Tibial nerve (tissue), 4 donors: Measurements from ENCODE around the gene NKAIN4.

ENCODE experiments used
- EP300 ChIP-seq, 2 donors: sonication (generic); formaldehyde crosslinking; IDR thresholded peaks; one replicate each; pipeline ENCODE4 v1.6.1; 2017; ENCODE audit warnings: antibody characterized with exemption in 2 of 2, mild to moderate bottlenecking in 1 of 2
- POLR2A ChIP-seq, 2 donors: fragments of 450-650 bp; IDR thresholded peaks; one replicate each; pipeline ENCODE4 v1.6.1; 2017; ENCODE audit warnings: antibody characterized with exemption in 2 of 2, mild to moderate bottlenecking in 2 of 2, moderate library complexity in 2 of 2
- TF ChIP-seq, protein P1 (sequence below), 5 experiments: fragments of 200-600 bp in 3 of 5; fragments of 450-650 bp in 2 of 5; sonication (generic) in 3 of 5; IDR thresholded peaks; one replicate each; pipeline ENCODE4 v1.5.1; 2016 to 2019; ENCODE audit warnings: antibody characterized with exemption in 5 of 5, mild to moderate bottlenecking in 3 of 5, moderate library complexity in 2 of 5

DNA sequence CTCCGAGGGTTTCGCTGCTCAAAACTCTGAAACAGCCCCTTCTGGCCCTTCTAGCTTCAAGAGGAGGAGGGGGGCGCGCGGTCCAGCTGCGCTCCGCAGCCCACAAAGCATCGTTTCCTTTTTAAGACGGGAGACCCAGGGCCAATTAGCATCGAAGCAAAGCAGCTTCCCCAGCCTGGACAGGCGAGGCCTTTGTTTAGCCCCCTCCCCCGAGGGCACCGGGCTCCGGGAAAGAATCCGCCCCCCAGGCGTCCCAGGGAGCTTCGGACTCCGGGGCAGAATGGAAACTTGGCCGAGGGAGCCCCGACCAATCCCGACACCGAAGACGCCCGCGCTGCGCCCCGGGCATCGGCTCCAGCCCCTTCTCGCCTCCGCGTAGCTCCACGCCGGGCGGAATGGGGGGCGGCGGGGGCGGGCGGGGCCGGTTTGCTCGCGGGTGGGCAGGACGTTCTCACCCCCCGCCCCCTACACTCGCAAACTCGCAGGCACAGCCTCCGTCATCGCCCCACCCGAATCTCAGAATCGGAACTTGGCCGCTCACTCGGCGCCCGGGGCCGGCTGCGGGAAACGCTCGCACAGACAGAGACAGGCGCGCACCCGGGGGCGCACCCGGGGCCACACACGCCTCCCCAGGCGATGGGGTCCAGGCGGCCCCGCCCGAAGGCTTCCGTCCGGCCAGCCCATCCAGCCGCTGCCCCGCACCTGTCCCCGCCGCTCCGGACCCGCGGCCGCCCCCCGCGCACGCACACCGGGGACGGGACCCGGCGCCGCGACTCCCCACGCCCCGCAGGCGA is 628 bp downstream of the NKAIN4 start:
- TF ChIP-seq, protein P1, sequence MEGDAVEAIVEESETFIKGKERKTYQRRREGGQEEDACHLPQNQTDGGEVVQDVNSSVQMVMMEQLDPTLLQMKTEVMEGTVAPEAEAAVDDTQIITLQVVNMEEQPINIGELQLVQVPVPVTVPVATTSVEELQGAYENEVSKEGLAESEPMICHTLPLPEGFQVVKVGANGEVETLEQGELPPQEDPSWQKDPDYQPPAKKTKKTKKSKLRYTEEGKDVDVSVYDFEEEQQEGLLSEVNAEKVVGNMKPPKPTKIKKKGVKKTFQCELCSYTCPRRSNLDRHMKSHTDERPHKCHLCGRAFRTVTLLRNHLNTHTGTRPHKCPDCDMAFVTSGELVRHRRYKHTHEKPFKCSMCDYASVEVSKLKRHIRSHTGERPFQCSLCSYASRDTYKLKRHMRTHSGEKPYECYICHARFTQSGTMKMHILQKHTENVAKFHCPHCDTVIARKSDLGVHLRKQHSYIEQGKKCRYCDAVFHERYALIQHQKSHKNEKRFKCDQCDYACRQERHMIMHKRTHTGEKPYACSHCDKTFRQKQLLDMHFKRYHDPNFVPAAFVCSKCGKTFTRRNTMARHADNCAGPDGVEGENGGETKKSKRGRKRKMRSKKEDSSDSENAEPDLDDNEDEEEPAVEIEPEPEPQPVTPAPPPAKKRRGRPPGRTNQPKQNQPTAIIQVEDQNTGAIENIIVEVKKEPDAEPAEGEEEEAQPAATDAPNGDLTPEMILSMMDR (IDR thresholded peaks at IDR 0.05) = no peak
- no peak for TF ChIP-seq EP300 (IDR thresholded peaks at IDR 0.05)
- peak in 1 of 2 donors; percentile 19 for TF ChIP-seq POLR2A (IDR thresholded peaks at IDR 0.05)
